Ramos (cell line): ENCODE measurements around the gene KRT3.

Experiments
- in situ Hi-C: fragments of 300-500 bp; cut with MboI; formaldehyde crosslinking; loops from one replicate; pipeline ENCODE4 v1.14.3; 2022; ENCODE audit warnings: low sequenced_read_pairs; ENCODE audit not compliant: unreplicated experiment

Gene KRT3

DNA sequence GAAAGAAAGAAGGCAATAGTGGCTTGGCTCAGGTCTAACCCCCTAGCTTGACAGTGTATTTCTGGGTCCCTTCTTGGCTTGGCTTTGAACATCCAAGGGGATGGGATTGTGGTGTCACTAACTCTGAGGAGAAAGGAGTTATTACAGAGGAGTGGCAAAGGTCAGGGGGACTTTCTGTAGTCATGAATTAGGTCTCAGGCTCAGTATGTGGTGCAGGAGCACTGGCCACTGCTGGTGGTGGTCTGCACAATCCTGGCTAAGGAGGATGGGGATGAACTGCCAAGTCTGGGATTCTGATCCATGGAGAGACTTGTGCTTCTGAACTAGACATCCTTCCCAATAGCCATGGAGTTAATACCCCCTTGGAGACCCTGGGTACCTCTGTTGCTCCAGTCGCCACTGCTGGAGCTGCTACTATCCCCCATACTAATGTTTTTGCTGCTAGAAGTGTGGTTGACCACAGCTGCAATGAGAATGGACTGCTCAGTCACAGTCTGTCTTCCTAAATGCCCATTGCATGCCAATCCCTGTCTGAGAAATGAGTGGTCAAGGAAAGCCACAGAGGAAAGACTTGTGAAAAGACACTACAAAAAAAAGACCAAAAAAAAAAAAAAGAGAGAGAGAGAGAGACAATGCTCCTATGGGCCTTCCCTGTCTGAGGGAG, 51.3 kb downstream of the KRT3 start:
- in situ Hi-C loops = no loop called here

- in situ Hi-C loops = no loop called here
Measured at GRCh38 chr12:52742822-52743457, 53.0 kb downstream of the KRT3 start.

GRCh38 chr12:52742196-52742580, 53.7 kb downstream of the KRT3 start:
- in situ Hi-C loops = no loop called here

DNA sequence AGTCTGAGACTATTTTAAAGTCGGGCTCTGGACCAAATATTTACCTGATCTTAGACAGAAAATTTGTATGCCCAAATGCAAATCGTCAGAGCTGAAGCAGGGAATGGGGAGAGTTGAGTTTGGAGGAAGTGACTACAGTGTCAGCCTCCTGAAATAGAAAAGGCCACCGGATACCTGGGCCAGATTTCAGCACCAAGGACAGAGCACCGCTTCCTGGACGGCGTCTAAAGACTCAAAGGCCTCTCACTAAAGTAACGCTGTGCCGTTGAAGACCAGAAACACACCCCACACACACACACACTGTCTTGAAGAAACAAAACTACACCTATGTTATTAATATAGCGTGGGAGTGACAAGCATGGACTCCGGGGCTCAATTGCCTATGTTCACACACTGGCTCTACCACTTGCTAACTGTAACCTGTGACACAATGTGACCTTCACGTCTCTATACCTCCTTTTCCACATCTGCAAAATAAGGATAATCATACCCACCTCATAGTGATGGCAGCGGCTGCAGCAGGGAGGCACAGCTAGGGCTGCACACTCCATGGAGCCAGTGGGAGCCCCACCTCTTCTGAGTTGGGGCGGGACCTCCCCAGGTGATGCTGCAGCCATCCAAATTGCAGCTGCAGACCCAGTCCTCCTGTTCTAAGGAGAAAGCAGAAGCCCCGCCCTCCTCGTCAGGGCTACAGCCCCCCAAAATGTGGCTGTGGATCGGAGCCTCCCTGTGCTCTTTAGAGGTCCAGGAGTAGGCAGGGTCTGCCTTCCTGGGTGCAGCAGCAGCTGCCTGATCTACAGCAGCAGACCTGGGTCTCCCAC, 54.3 kb downstream of the KRT3 start:
- in situ Hi-C loops = no loop called here

DNA sequence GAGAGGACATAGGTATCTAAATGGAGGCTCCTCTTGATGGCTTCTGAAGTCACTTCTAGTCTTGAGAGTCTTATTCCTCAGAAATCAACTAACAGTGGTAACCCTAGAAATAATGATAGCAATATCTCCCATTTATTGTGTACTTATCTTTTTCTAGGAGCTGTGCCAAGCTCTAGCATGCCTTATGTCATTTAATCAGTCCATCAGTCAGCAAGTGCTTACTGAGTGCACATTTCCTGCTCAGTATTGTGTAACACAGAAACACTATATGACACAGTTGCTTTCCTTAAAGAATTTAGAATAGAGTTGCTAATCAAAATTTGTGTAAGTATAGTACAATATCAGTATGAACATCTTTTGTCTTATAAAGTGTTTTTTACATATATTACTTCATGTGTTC, 55.3 kb downstream of the KRT3 start:
- in situ Hi-C loops = no loop called here

GRCh38 chr12:52739963-52740362, 56.0 kb downstream of the KRT3 start:
- in situ Hi-C loops = no loop called here
